Prostate gland (tissue), 2 donors: ENCODE measurements around the gene NGDN.

ENCODE experiments used
- POLR2A ChIP-seq: fragments of 450-650 bp; IDR thresholded peaks from one replicate; pipeline ENCODE4 v1.6.1; 2016; ENCODE audit warnings: antibody characterized with exemption, mild to moderate bottlenecking
- POLR2AphosphoS5 ChIP-seq: sonication (generic); formaldehyde crosslinking; IDR thresholded peaks from one replicate; pipeline ENCODE4 v1.6.1; 2017; ENCODE audit warnings: antibody characterized with exemption
- TF ChIP-seq, protein P1 (sequence below), 4 experiments: fragments of 200-600 bp in 2 of 4; fragments of 450-650 bp in 2 of 4; sonication (generic) in 2 of 4; IDR thresholded peaks; 1 replicate in 3 of 4; 2 replicates in 1 of 4; pipeline ENCODE4 v1.5.1; 2016 to 2019; ENCODE audit warnings: antibody characterized with exemption in 4 of 4, mild to moderate bottlenecking in 2 of 4, moderate library complexity in 2 of 4

DNA sequence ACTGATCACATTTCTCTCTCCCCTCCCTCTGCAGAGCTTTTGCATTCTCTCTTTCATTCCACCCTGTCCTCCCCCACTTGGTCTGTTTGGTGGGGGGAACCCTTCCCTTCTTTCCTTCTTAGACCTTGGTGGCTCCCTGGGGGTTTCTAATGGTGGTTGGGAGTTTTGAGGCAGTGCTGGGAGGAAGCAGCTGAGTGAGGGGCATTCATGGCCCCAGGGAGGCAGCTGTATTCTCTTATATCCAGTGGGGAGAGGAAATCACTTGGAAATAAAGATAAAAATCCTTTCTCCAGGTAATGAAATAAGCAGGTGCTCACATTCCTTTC, 13.3 kb downstream of the NGDN start:
- TF ChIP-seq, protein P1, sequence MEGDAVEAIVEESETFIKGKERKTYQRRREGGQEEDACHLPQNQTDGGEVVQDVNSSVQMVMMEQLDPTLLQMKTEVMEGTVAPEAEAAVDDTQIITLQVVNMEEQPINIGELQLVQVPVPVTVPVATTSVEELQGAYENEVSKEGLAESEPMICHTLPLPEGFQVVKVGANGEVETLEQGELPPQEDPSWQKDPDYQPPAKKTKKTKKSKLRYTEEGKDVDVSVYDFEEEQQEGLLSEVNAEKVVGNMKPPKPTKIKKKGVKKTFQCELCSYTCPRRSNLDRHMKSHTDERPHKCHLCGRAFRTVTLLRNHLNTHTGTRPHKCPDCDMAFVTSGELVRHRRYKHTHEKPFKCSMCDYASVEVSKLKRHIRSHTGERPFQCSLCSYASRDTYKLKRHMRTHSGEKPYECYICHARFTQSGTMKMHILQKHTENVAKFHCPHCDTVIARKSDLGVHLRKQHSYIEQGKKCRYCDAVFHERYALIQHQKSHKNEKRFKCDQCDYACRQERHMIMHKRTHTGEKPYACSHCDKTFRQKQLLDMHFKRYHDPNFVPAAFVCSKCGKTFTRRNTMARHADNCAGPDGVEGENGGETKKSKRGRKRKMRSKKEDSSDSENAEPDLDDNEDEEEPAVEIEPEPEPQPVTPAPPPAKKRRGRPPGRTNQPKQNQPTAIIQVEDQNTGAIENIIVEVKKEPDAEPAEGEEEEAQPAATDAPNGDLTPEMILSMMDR (IDR thresholded peaks at IDR 0.05) = no peak
- no peak for TF ChIP-seq POLR2A
- no peak for TF ChIP-seq POLR2AphosphoS5
